ENCODE measurements around the gene CPLANE2. TPM values are rescaled to one million over a fixed set of nuclear protein-coding genes. Genes with fewer than 3 reads are reported as not detected.

Gene CPLANE2
- total RNA-seq, 1 experiment from 2014 or later = 5.0 TPM

DNA sequence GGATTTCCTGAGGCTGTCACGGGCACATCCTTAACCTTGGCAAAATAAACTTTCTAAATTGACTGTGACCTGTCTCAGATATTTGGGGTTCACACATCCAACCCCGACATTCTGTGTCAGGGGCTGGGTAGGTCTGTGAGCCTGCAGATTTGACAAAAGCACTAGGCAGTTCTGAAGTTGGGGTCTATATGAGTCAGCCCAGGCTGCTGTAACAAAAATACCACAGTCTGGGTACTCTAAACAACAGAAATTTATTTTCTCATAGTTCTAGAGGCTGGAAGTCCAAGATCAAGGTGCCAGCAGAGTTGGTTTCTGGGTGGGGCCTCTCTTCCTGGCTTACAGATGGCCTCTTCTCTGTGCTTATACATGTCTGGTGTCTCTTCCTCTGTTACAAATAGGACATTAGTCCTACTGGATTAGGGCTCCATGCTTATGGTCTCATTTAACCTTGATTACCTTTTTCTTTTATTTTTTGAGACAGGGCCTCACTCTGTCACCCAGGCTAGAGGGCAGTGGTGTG, 3.0 kb upstream of the CPLANE2 start (continued):
- TF ChIP-seq, protein P1, sequence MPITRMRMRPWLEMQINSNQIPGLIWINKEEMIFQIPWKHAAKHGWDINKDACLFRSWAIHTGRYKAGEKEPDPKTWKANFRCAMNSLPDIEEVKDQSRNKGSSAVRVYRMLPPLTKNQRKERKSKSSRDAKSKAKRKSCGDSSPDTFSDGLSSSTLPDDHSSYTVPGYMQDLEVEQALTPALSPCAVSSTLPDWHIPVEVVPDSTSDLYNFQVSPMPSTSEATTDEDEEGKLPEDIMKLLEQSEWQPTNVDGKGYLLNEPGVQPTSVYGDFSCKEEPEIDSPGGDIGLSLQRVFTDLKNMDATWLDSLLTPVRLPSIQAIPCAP (CRISPR knock-in tag; IDR thresholded peaks at IDR 0.05) = no peak
- TF ChIP-seq NFATC4 (CRISPR knock-in tag; IDR thresholded peaks at IDR 0.05) (no peak), SMAD3 (CRISPR knock-in tag; IDR thresholded peaks at IDR 0.05; ENCODE audit: borderline replicate concordance) (no peak), ZNF232 (CRISPR knock-in tag; IDR thresholded peaks at IDR 0.05) (no peak), SMAD4 (CRISPR knock-in tag; IDR thresholded peaks at IDR 0.05) (no peak)
- TF ChIP-seq, protein P2, sequence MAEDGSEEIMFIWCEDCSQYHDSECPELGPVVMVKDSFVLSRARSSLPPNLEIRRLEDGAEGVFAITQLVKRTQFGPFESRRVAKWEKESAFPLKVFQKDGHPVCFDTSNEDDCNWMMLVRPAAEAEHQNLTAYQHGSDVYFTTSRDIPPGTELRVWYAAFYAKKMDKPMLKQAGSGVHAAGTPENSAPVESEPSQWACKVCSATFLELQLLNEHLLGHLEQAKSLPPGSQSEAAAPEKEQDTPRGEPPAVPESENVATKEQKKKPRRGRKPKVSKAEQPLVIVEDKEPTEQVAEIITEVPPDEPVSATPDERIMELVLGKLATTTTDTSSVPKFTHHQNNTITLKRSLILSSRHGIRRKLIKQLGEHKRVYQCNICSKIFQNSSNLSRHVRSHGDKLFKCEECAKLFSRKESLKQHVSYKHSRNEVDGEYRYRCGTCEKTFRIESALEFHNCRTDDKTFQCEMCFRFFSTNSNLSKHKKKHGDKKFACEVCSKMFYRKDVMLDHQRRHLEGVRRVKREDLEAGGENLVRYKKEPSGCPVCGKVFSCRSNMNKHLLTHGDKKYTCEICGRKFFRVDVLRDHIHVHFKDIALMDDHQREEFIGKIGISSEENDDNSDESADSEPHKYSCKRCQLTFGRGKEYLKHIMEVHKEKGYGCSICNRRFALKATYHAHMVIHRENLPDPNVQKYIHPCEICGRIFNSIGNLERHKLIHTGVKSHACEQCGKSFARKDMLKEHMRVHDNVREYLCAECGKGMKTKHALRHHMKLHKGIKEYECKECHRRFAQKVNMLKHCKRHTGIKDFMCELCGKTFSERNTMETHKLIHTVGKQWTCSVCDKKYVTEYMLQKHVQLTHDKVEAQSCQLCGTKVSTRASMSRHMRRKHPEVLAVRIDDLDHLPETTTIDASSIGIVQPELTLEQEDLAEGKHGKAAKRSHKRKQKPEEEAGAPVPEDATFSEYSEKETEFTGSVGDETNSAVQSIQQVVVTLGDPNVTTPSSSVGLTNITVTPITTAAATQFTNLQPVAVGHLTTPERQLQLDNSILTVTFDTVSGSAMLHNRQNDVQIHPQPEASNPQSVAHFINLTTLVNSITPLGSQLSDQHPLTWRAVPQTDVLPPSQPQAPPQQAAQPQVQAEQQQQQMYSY (CRISPR knock-in tag; IDR thresholded peaks at IDR 0.05) = no peak
- TF ChIP-seq, protein P3, sequence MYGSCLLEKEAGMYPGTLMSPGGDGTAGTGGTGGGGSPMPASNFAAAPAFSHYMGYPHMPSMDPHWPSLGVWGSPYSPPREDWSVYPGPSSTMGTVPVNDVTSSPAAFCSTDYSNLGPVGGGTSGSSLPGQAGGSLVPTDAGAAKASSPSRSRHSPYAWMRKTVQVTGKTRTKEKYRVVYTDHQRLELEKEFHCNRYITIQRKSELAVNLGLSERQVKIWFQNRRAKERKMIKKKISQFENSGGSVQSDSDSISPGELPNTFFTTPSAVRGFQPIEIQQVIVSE (CRISPR knock-in tag; IDR thresholded peaks at IDR 0.05; ENCODE audit: borderline replicate concordance) = no peak
- TF ChIP-seq, protein P4, sequence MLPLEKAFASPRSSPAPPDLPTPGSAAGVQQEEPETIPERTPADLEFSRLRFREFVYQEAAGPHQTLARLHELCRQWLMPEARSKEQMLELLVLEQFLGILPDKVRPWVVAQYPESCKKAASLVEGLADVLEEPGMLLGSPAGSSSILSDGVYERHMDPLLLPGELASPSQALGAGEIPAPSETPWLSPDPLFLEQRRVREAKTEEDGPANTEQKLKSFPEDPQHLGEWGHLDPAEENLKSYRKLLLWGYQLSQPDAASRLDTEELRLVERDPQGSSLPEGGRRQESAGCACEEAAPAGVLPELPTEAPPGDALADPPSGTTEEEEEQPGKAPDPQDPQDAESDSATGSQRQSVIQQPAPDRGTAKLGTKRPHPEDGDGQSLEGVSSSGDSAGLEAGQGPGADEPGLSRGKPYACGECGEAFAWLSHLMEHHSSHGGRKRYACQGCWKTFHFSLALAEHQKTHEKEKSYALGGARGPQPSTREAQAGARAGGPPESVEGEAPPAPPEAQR (CRISPR knock-in tag; IDR thresholded peaks at IDR 0.05) = no peak

DNA sequence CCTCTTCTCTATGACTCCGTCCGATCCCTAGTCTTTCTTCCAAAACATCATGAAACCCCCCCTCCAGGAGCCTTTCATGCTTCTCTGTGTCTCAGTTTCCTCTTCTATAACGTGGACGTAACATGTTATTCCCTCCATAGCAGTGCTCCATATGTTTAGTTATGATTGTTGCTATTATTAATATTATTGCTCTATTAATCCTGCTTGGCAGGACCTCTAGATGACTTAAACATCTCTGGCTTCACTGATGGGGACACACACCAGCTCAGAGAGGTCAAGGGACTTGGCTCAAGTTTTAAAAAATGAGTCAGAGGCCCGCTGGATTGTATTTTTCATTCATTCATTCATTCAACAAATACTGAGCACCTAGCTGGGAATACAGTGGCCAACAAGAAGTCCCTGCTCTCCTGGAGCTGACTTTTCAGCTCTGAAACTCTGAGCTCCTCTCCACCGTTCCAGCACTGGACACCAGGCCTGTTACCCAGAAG, 404 bp upstream of the CPLANE2 start:
- TF ChIP-seq ZNF671 (CRISPR knock-in tag; IDR thresholded peaks at IDR 0.05) (no peak), SP1 (CRISPR knock-in tag; conservative IDR thresholded peaks at IDR 0.05) (no peak), GABPB1 (CRISPR knock-in tag; IDR thresholded peaks at IDR 0.05) (no peak), MXD4 (CRISPR knock-in tag; IDR thresholded peaks at IDR 0.05; ENCODE audit: borderline replicate concordance) (no peak), NR3C1 (CRISPR knock-in tag; conservative IDR thresholded peaks at IDR 0.05; ENCODE audit: low read depth) (no peak), FOXJ3 (CRISPR knock-in tag; IDR thresholded peaks at IDR 0.05; ENCODE audit: borderline replicate concordance) (no peak), CREM (CRISPR knock-in tag; IDR thresholded peaks at IDR 0.05) (0 out of 2 replicates have a peak, but pooled peaks have one; percentile 8), PRRX2 (CRISPR knock-in tag; IDR thresholded peaks at IDR 0.05) (no peak), TEAD1 (CRISPR knock-in tag; IDR thresholded peaks at IDR 0.05) (no peak), NFYB (CRISPR knock-in tag; conservative IDR thresholded peaks at IDR 0.05; ENCODE audit: low read depth) (no peak), ZNF396 (CRISPR knock-in tag; IDR thresholded peaks at IDR 0.05; ENCODE audit: borderline replicate concordance) (no peak)
- TF ChIP-seq, protein P5, sequence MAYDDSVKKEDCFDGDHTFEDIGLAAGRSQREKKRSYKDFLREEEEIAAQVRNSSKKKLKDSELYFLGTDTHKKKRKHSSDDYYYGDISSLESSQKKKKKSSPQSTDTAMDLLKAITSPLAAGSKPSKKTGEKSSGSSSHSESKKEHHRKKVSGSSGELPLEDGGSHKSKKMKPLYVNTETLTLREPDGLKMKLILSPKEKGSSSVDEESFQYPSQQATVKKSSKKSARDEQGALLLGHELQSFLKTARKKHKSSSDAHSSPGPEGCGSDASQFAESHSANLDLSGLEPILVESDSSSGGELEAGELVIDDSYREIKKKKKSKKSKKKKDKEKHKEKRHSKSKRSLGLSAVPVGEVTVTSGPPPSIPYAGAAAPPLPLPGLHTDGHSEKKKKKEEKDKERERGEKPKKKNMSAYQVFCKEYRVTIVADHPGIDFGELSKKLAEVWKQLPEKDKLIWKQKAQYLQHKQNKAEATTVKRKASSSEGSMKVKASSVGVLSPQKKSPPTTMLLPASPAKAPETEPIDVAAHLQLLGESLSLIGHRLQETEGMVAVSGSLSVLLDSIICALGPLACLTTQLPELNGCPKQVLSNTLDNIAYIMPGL (CRISPR knock-in tag; IDR thresholded peaks at IDR 0.05) = 0 out of 2 replicates have a peak, but pooled peaks have one; percentile 3
- TF ChIP-seq, protein P6, sequence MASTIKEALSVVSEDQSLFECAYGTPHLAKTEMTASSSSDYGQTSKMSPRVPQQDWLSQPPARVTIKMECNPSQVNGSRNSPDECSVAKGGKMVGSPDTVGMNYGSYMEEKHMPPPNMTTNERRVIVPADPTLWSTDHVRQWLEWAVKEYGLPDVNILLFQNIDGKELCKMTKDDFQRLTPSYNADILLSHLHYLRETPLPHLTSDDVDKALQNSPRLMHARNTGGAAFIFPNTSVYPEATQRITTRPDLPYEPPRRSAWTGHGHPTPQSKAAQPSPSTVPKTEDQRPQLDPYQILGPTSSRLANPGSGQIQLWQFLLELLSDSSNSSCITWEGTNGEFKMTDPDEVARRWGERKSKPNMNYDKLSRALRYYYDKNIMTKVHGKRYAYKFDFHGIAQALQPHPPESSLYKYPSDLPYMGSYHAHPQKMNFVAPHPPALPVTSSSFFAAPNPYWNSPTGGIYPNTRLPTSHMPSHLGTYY (CRISPR knock-in tag; IDR thresholded peaks at IDR 0.05) = no peak
- TF ChIP-seq, protein P4 (CRISPR knock-in tag; IDR thresholded peaks at IDR 0.05) = no peak
- TF ChIP-seq, protein P7, sequence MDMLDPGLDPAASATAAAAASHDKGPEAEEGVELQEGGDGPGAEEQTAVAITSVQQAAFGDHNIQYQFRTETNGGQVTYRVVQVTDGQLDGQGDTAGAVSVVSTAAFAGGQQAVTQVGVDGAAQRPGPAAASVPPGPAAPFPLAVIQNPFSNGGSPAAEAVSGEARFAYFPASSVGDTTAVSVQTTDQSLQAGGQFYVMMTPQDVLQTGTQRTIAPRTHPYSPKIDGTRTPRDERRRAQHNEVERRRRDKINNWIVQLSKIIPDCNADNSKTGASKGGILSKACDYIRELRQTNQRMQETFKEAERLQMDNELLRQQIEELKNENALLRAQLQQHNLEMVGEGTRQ (CRISPR knock-in tag; IDR thresholded peaks at IDR 0.05) = no peak
- Mint-ChIP-seq H3K4me3 (peak overlapping the region; percentile 80), H3K9me3 (no peaks in the 10 kb centered on the region), H3K4me1 (peaks cover 15% of the 10 kb centered on the region), H3K36me3 (no peaks in the 10 kb centered on the region), H3K27ac (0 out of 2 replicates have a peak overlapping the region, but pooled peaks have one; percentile 68), H3K27me3 (ENCODE audit: low read depth) (no peaks in the 10 kb centered on the region; the same call in 1 of the 2 replicates)
- ATAC-seq = no peak
- POLR2A ChIA-PET = interaction anchor here (1.0 kb wide), 1 partner anchor 20 kb away, joined by 3 read pairs; no protein-coding TSS in a partner anchor
- CTCF ChIA-PET = interaction anchor here (1.2 to 2.6 kb wide), 5 partner anchors 8 to 155 kb away, joined by 5 to 13 read pairs (median 8); no protein-coding TSS in a partner anchor
- no peak for DNase-seq (ENCODE audit: low spot score)

Data from WTC11 (cell line).